ENCODE measurements around the gene GNB1.
A peak's percentile ranks its signal among the peaks of the same experiment; 100 is the strongest.

GNB1 gene

DNA sequence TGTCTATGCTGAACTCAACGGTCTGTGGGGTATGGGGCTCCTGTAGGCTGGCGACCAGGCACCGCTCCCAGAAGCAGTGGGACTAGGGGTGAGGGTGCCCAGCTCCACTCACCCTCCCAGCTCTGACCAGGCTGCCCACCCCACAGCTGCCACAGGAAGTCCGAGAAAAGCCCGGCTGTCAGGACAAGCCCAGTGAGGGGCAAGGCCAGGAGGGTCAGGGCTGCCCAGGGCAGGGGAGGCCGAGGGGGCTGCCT lies 31.7 kb upstream of the GNB1 start:
- no peak for DNase-seq

DNA sequence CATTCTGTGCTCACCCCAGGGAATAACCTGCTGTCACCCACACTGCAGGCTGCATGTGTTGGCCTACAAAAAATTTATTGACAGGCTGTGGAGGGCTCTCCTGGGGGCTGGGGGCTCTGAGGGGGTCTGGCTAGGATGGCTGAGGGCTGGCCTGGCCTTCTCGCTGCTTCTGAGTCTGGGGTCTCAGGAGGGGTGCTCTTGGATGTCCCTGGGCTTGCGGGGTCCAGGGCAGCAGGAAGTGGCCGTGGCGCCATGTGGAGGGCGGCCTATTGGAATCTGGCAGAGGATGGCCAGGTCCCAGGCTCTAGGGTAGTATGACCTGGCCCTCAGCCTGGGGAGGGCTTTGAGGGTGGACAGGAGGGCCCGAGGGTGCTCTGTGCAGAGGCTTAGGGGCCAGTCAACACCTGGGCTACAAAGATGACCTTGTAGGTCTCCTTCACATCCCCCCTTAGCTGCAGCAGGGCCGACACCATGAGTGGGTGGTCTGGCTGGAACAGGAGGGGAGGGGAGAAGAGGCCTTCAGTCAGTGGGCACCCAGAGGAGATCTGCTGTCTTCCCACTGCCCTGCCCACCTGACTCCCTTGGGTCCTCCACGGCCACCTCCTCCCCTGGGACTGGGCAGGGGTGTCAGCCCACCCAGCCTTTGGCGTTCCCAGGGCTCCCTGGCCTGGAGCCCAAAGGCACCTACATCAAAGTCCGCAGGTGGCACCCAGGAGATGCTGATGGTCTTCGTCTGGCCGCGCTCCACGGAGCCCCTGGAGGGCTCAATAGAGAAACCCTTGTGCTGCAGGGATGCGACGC lies 31.2 kb upstream of the GNB1 start:
- no peak for DNase-seq

DNA sequence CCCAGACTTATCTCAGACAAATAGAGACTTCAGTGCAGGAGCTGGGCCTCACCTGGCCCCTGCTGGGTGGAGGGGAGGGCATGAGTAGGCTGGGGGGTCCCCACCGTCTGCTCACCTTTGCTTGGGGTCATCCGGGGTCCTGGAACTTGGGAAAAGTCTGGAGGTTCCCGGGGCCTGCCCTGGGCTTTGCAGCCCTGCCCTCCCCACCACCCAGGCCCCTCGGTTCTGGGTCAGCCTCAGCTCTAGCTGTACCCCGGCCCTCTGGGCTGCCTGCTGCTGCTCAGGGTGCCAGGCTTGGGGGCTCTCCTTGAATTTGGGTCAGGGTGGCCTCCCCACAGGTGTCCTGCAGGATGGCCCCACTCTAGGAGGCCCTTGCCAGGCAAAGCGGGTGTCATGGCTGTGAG lies 30.6 kb upstream of the GNB1 start:
- DNase-seq = no peak

DNA sequence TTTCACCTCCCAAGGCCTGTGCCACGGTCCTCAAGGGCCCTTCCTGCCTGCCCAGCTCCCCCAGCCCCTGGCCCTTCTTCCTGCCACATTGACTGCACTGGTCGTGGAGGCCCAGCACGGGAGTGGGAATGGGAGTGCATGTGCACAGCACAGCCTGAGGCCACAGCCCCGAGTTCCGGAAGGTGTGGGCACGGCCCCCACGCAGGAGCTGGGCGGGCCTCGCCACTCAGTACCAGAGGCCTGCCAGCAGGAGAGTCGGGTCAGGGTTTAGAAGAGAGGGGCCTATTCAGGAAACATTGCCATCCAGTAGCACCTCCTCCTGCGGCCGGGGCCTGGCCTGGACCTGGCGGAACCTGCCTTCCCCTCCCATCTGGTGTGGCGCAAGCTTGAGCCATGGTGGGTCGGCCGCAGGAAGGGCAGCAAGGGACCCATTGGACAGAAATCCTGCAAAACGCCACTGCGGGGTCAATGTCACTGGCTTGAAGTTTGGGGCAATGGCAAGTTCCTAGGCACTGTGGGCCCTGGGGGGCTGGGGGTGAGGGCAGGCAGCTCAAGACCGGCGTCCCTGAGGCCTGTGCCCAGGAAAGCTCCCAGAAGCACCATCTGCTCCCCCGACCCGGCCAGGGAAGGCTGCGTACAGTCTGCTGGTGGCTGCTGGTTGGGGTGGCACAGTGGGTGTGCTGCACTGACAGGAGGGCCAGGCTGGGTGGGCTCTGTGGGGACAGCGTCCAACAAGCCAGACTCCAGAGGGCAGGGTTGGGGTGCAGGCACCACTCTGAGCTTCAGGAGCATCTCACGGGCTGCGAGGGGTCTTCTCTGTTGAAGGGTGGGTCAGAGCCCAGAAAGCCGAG lies 29.9 kb upstream of the GNB1 start:
- no peak for DNase-seq

DNA sequence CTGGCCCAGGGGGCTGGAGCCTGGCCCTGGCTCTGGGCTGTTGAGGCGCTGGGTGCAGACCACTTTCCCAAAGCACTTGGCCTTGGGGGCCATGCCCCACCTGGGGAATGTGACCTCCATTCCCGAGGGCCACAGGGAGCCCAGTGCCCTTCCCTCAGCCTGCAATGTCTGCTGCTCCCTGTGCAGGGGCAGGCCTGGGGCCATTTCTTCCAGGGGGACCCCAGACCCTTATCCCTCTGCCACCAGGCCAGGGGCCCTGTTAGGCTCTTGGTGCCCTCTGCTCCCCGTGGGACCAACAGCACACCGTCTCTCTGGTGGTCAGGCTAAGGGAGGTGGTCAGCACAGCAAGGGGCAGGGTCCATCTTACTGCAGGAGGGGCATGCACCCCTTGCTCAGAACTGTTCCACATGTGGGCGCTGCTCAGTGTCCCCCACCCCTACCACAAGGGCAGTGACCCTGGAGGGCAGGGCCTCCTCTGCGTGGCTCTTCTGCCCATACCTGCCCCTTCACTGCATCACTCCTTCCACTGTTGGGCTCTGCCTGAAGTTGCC lies 29.2 kb upstream of the GNB1 start:
- no peak for DNase-seq

DNA sequence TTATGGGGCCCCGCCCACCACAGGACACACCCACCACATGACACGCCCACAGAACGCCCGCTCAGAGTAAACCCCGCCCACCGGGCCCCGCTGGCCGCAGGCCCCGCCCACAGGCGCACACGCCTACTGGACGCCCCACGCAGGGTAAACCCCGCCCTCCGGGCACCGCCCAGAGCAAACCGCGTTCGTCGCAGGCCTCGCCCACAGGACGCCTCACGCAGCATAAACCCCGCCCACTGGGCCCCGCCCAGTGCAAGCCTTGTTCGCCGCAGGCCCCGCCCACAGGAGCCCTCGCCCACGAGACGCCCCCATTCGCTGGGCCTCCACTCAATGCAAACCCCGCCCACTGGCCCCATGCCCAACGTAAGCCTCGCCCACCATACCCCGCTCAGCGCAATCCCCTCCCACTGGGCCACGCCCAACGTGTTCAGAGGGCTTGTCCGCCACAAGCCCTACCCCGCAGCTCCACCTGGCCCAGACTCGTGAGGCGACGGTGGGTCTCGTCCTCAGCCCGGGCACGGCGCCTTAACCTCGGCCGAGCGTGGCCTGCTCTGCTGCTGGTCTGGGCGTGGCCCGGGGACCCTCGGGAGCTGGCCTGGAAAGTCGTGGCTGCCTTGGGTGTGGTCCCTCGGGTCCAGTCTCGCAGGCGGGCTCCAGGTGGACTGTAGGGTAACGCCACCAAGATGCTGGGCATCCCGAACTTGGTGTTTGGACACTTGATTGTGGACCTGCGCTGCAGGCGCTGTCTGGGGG lies 28.6 kb upstream of the GNB1 start:
- DNase-seq = peak; percentile 57

DNA sequence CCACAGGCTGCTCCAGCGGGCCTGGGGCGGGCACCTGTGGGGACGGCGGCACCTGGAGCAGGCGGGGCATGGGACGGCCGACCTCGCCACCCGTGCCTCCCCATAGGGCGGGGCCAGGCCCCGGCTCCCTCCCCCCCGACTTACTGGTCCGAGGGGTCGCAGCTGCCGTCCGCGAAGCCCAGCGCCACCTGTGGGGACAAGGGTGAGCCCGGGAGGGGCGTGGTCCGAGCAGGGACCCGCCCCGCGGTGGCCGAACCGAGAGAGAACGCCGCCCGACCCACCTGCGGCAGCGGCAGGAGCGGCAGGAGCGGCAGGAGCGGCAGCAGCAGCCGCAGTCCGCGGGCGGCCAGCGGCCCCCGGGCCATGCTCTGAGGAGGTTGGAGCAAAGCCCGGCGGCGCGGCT lies 28.0 kb upstream of the GNB1 start, which contains the start of gene TMEM52:
TMEM52 (minus strand) TSS at position 379 of the 403 bp plus-strand sequence; CDS start at position 365, 14 bp downstream.
- DNase-seq = no peak

DNA sequence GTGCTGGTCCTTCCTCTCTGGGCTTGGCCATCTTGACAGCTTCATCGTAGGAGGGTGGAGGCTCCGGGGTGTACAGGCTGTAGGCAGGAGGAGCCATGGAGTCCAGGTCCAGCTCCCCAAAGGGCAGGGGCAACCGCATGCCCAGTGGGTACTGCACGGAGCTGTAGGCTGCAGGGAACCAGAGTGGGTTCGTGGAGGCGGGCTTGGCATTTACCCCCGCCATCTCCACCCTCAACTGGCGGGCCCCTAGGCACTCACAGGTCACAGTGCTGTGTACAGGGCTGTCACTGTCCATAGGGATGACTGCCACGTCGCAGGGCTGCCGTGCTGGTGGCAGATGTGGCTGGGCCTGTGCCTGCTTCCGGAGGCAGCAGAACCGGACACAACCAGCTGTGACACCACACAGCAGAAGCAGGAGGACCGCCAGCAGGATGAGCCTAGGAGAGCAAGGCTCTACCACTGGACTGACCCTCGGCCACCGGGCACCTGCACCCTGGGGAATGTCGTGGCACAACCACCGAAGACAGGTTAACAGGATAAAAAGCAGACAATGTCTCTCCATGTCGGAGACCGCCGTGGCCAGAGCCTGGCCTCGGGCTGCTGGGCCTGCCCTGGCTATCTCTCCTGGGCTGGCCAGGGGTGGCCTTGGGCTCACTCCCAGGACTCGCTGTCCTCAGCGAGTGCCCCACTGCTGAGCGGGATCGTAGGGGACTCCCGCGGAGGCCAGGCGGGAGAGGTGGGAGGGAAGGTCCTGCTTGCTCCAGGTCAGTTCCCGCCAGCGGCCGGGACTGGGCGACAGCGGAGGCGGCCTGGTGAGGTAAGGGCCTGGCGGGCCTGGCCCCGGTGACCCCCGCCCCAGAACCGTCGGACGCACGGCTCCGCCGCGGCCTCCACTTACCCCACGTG lies 27.4 kb upstream of the GNB1 start:
- no peak for DNase-seq

DNA sequence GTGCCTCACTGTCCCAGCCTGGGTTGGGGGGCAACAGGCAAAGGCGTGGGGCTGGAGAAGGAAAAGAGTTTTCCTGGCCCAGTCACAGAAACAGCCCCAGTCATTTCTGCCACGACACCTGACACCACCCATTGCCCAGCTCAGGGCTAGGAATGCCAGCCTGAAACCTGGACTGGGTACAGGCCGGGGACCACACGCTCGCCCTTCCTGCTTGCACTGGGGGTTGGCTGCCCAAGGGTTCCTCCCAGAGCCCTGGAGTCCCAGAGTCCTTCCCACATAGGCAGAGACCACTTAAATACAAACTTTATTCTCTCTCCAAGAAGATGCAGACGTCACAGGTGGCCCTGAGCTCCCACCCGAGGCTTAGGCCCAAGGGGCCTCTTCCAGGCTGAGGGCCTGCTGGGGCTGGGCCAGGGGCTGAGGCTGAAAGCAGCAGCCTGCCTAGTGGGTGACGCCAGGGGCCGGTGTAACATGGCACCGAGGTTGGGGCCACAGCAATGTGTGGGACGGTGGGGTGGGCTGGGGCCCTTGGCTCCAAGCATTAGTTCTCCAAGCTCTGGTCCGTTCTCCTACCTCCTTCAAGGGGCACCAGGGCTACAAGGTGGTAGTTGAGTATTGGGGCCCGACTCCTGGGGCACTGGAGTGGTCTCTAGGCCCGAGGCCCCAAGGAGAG lies 26.6 kb upstream of the GNB1 start:
- DNase-seq = no peak

DNA sequence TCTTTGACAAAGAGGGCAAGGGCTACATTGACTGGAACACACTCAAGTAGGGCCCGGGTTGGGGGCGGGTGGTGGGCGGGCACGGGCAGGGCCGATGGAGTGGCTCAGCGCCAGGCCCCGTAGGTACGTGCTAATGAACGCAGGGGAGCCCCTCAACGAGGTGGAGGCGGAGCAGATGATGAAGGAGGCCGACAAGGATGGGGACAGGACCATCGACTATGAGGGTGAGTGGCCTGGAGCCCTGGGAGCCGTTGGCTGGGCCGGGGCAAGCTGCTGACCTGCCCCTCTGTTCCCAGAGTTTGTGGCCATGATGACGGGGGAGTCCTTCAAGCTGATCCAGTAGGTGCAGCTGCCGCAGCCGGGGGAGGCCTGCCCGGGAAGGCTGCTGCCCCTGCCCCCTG lies 26.0 kb upstream of the GNB1 start:
- DNase-seq = no peak

DNA sequence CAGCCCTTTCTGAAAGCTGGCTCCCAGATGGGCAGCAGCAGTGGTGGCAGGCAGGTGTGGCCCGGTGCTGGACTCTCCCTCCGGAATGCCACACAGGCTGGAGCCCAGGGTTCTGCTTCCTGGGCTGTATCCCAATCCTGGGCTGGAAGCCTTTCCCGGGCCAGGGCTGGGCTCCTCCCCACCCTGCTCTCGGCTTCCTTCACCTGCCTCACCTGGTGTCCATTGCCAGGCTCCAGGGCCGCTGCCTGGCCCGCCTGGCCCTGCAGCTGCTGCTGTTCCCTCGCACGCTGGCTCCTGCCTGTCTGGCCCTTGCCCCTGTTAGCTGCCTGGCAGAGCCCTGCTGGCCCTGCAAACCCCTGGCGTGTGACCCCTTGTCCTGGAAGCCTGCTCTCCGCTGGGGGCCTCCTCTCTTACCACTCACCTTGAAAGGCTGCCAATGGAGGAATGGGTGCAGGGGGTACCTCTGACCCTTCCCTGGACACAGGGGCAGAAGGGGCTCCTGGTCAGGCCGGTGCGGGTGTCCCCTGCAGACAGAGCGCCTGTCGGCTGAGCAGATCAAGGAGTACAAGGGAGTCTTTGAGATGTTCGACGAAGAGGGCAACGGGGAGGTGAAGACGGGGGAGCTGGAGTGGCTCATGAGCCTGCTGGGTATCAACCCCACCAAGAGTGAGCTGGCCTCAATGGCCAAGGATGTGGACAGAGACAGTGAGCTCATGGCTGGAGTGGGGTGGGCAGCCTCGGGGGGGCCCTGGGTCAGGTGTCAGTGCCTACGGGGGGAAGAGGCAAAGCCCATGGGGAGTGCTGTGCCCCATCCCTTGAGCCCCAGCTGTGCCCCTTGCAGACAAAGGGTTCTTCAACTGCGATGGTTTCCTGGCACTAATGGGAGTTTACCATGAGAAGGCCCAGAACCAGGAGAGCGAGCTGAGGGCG lies 25.3 kb upstream of the GNB1 start:
- no peak for DNase-seq

DNA sequence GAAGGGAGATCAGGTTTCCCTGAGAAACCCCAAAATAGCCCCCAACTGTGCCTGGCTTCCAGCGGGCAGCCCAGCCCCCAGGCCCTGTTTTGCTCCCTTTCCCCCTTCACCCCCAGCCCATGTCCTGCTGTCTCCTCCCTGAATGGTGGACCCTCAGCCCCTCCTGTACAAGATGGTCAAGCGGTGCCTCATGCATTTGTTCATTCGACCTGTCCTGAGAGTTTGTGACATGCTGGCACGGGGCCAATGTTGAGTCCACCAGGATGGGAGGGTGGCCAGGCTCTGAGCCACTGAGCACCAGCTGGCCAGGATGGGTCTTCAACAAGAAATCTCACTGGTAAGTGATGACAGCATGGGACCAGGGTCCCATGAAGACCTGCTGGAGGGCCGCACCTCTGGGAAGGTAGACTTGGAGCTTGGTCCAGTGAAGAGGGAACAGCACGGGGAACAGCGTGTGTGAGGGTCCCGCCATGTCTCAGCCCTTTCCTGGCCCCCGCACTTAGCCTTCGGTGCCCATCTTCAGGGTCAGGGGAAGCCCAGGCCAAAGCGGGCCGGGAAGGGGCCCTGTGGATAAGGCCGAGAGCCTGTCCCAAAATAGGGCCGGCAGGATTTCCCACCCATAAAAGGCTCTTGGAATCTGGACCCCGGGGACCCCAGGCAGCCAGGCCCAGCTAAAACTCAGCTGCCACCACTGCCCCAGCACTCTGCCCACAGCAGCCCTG lies 24.2 kb upstream of the GNB1 start, which contains the start of gene CALML6:
CALML6 (plus strand) TSS at position 290 of the 722 bp plus-strand sequence; CDS start at position 311, 21 bp downstream.
- no peak for DNase-seq

DNA sequence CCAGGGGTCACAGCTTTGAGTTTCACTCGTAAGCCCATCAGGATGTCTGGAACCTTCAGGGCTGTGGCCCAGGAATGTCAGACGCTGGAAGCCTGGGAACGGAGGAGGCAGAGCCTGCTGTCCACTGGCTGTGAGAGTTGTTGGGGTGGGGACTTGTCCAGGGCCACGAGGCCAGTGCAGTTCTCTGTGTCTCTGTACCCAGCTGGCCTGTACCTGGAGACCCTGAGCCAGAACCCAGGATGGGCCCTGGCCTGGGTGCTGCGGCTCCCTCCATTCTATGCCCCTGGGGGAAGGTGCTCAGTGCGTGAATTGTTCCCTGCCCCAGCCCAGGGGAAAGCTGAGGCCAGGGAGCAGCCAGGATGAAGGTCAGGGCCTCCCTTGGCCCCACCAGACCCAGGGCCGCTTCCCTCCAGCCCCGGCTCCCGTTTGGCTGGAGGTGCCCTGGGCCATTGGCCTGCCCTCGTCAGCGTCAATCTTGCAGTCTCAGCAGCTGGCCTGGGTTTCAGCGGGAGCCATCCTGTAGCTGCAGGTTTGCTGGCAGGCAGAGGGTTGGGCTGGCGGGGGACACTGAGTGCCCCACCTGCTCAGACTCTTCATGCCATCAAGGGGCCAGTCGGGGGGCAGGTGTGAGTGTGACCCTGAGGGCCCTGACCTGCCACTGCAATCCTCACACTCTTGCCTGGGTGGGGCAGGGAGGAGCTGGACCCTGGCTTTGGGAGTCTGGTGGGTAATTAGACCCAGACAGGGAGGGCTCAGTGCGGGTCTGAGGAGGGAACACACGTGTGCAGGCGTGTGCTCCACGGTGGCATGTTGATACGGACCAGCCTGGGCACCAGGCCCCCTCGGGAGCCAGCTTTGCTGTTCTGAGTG lies 23.4 kb upstream of the GNB1 start:
- no peak for DNase-seq

DNA sequence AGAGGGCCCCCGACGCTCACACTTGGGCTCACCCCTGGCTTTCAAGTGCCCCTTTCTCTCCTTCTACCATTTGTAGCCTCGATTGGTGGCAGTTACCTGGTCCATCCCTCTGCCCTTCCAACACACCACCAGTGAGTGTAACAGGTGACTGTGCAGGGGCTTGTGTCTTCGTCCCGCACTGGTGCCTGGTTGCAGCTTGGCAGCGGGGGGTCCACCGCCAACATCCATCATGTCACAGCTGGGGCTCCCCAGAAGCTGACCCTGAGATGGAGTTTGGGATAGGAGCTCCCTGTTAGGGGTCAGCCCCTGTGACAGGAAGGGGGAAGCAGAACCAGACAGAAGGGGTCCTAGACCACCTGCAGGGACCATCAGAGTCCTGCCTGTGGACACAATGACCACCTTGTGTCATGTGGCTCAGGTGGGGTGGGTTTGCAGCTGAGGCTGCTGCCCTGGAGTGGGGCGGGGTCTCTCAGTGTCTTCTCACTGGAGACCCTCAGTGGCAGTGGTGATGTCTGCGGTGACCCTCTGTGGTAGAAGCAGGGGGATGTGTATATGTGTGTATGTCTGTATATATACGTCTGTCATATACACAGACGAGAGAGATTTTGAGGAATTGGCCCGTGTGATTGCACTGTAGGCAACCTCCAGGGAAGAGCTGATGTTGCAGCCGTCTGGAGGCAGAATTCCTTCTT lies 20.6 kb upstream of the GNB1 start:
- no peak for DNase-seq

DNA sequence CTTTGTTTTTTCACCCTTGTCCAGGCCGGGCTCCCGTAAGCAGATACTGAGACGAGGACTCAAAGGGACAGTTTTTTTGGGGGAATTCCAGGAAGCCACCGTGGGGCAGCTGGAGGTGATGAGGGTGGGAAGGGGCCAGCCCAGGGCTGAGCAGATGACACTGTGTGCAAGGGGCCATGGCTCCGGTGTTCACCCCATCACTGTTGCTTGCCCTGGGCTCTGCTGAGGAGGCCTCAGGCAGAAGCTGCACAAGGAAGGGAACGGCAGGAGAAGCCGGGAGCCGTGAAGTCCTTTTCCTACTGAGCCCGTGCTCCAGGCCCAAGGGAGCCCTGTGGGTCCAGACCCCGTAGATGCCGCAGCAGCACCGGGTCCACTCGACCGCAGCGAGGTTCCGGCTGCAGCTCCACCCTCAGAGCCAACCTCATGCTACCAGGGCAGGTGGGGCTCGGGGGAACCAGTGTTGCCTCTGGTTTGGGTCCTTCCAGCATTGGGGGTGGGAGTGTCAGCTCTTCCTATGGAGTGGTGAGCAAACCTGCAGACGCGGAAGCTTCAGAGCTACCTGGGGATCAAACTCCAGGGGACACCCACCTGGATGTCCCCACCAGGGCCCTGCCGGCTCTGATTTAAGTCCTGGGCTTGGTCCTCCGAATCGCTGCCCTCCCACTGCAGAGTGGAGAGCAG lies 19.9 kb upstream of the GNB1 start:
- DNase-seq = no peak

DNA sequence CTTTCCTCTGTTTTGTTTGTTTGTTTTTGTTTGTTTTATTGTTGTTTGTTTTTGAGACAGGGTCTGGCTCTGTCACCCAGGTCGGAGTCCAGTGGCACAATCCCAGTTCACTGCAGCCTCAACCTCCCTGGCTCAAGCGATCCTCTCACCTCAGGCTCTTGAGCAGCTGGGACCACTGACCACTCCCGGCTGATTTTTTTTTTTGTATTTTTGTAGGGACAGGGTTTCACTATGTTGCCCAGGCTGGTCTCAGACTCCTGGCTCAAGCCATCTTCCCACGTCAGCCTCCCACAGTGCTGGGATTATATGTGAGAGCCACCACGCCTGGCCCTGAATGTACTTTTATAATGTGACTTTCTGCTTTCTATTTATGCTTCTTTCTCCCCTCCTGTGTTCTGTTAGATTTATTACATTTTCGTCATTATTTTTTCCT lies 19.2 kb upstream of the GNB1 start:
- no peak for DNase-seq

DNA sequence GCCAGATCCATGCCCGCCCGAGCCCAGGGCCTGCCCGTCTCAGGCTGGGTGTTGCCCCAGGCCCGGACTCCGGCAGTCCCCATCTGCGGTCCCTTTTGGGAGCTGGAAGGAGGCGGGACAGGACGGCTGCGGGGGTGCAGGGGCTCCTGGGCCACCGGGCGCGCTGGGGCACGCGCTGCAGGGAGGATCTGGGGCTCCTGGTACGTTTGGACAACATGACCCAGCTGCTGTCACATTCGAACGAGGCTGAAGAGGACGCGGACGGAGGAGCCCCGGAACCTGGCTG lies 17.6 kb upstream of the GNB1 start:
- no peak for DNase-seq

Measured in cortex of kidney (tissue), 1 donor.